K562 (cell line): ENCODE data around the gene SRPK3. TPM values are rescaled to one million over a fixed set of nuclear protein-coding genes. Genes with fewer than 3 reads are reported as not detected.
A peak's percentile ranks its signal among the peaks of the same experiment; 100 is the strongest.

Experiments used
- ATAC-seq: fragments of 200-7000 bp; cut with Tn5 transposase; 3 replicates; pipeline ENCODE4 v1.9.1; 2020; ENCODE audit warnings: moderate library complexity
- BruUV-seq: library from RNA; stranded (reverse); fragments of 400-500 nt; replicated peaks from 2 replicates; lab custom pipeline; 2021; lab: Mats Ljungman, UMichigan
- CTCF ChIA-PET: fragments of 300-600 bp; formaldehyde crosslinking; extraction: SDS; loops from one replicate; lab custom pipeline; 2021; ENCODE audit warnings: low intra/inter-chr PET ratio; lab: Yijun Ruan, JAX
- POLR2A ChIA-PET: fragments of 300-600, 350-650 bp; sonication (Branson Sonifier 250); formaldehyde crosslinking; extraction: SDS; loops from one replicate; lab custom pipeline; 2021; ENCODE audit warnings: antibody characterized with exemption, inconsistent platforms; lab: Yijun Ruan, JAX
- DNase-seq, 4 experiments: peaks; one replicate each; pipeline versions ENCODE4 v3.0.0 to v3.0.0-alpha.2; 2011 to 2018; ENCODE audit warnings: low spot score in 3 of 4, mixed read lengths in 3 of 4; ENCODE audit errors: extremely low read depth in 1 of 4
- FAIRE-seq: peaks from 2 replicates; lab custom pipeline; 2011; peaks lifted over from hg19 to GRCh38; lab: Jason Lieb, UNC
- H2AFZ ChIP-seq: 2 replicates; pipeline ENCODE4 v1.6.0; 2011; ENCODE audit warnings: low read depth, low read length, control low read depth, inconsistent platforms
- H3K27ac ChIP-seq: fragments of 200-600 bp; 3 replicates; pipeline ENCODE4 v1.8.0; 2011; ENCODE audit warnings: low read depth, mild to moderate bottlenecking, control low read depth, inconsistent platforms, low read length, moderate library complexity, mixed read lengths; ENCODE audit errors: extremely low read depth
- H3K27me3 ChIP-seq, 2 experiments: fragments of 300-600 bp in 1 of 2; 2 replicates in 1 of 2; 3 replicates in 1 of 2; pipeline versions ENCODE4 v1.6.0 to v1.8.0; 2011; ENCODE audit warnings: inconsistent platforms in 2 of 2, low read length in 2 of 2, mild to moderate bottlenecking in 1 of 2, mixed read lengths in 1 of 2, moderate library complexity in 1 of 2; ENCODE audit not compliant: control insufficient read depth in 2 of 2, insufficient read depth in 2 of 2
- H3K36me3 ChIP-seq: fragments of 300-600 bp; 3 replicates; pipeline ENCODE4 v1.8.0; 2011; ENCODE audit warnings: mild to moderate bottlenecking, low read length, inconsistent platforms; ENCODE audit not compliant: control insufficient read depth, insufficient read depth
- H3K4me1 ChIP-seq, 2 experiments: fragments of 200-600 bp in 1 of 2; replicated peaks in 1 of 2; 2 replicates in 1 of 2; 3 replicates in 1 of 2; pipeline versions ENCODE4 v1.5.1 to v1.8.0; 2011; ENCODE audit warnings: inconsistent platforms in 2 of 2, low read length in 2 of 2, mild to moderate bottlenecking in 1 of 2, mixed read lengths in 1 of 2, moderate library complexity in 1 of 2; ENCODE audit not compliant: control insufficient read depth in 2 of 2, insufficient read depth in 2 of 2
- H3K4me2 ChIP-seq: 2 replicates; pipeline ENCODE4 v1.6.1; 2011; ENCODE audit warnings: low read length, control low read depth, inconsistent platforms, mixed read lengths; ENCODE audit not compliant: insufficient read depth
- H3K4me3 ChIP-seq: fragments of 200-600 bp; sonication (generic), shearing (Covaris generic); 2 replicates; pipeline ENCODE4 v1.5.1; 2016; ENCODE audit warnings: control low read depth, inconsistent platforms
- H3K79me2 ChIP-seq: fragments of 200-600 bp; 3 replicates; pipeline ENCODE4 v1.8.0; 2011; ENCODE audit warnings: low read length, inconsistent platforms; ENCODE audit not compliant: control insufficient read depth, insufficient read depth
- H3K9ac ChIP-seq, 2 experiments: 2 replicates each; pipeline versions ENCODE4 v1.6.0 to v1.6.1; 2011; ENCODE audit warnings: low read depth in 2 of 2, low read length in 2 of 2, control low read depth in 1 of 2, inconsistent platforms in 1 of 2, mild to moderate bottlenecking in 1 of 2, mixed read lengths in 1 of 2; ENCODE audit not compliant: insufficient read depth in 1 of 2
- H3K9me1 ChIP-seq: one replicate; pipeline ENCODE4 v1.6.0; 2011; ENCODE audit warnings: inconsistent platforms, mild to moderate bottlenecking, low read length, moderate library complexity; ENCODE audit not compliant: control insufficient read depth, insufficient read depth
- H3K9me3 ChIP-seq: replicated peaks from 2 replicates; pipeline ENCODE4 v1.5.1; 2011; ENCODE audit warnings: low read depth, low read length, inconsistent platforms; ENCODE audit not compliant: control insufficient read depth, insufficient read depth
- H4K20me1 ChIP-seq: replicated peaks from 2 replicates; pipeline ENCODE4 v1.6.1; 2011; ENCODE audit warnings: low read length, inconsistent platforms, mixed read lengths; ENCODE audit not compliant: control insufficient read depth, insufficient read depth
- FOSL1 ChIP-seq: fragments of 200-800 bp; sonication (Bioruptor generic); conservative IDR thresholded peaks from 2 replicates; pipeline ENCODE4 v1.6.1; 2016; ENCODE audit warnings: missing genetic modification characterization, missing compliant biosample characterization
- GMEB1 ChIP-seq: fragments of 250-450 bp; sonication (Bioruptor Pico); IDR thresholded peaks from 2 replicates; pipeline ENCODE4 v1.4.0; 2020; ENCODE audit warnings: mild to moderate bottlenecking
- PKNOX1 ChIP-seq: fragments of 450-650 bp; IDR thresholded peaks from 2 replicates; pipeline ENCODE4 v1.6.1; 2016
- POLR2A ChIP-seq: fragments of 450-650 bp; conservative IDR thresholded peaks from 2 replicates; pipeline ENCODE4 v1.6.1; 2016
- POLR2G ChIP-seq: fragments of 200-400 bp; formaldehyde crosslinking; IDR thresholded peaks from 2 replicates; pipeline ENCODE4 v1.6.1; 2017; ENCODE audit warnings: low read depth, mild to moderate bottlenecking, antibody characterized with exemption, low read length, moderate library complexity
- RAD21 ChIP-seq, 2 experiments: fragments of 250-450 bp in 1 of 2; fragments of 450-650 bp in 1 of 2; sonication (Bioruptor Pico) in 1 of 2; formaldehyde crosslinking in 1 of 2; IDR thresholded peaks in 1 of 2; conservative IDR thresholded peaks in 1 of 2; 2 replicates each; pipeline versions ENCODE4 v1.4.0 to v1.8.0; 2020 to 2022; ENCODE audit warnings: mild to moderate bottlenecking in 2 of 2, moderate library complexity in 1 of 2
- STAT5B ChIP-seq: fragments of 250-450 bp; sonication (Bioruptor Pico); IDR thresholded peaks from 2 replicates; pipeline ENCODE4 v1.8.0; 2021; ENCODE audit warnings: mild to moderate bottlenecking, inconsistent platforms
- USF2 ChIP-seq: sonication (generic); formaldehyde crosslinking; IDR thresholded peaks from 2 replicates; pipeline ENCODE4 v1.5.0; 2020; ENCODE audit warnings: missing genetic modification reagents
- ZNF785 ChIP-seq: fragments of 250-450 bp; sonication (Bioruptor Pico); IDR thresholded peaks from 2 replicates; pipeline ENCODE4 v1.4.0; 2020; ENCODE audit warnings: mild to moderate bottlenecking
- WGBS: fragments of 100-300 bp; shearing (Covaris generic); methylation state at CpG from one replicate; pipeline ENCODE4 v1.1.6; 2016; ENCODE audit warnings: low coverage, mixed read lengths; ENCODE audit not compliant: insufficient coverage; ENCODE audit errors: missing lambda C conversion rate; 5-methylcytosine and 5-hydroxymethylcytosine counted together
- in situ Hi-C: fragments of 300-500 bp; cut with MboI; formaldehyde crosslinking; loops from 4 replicates; pipeline ENCODE4 v1.15.0; 2018; ENCODE audit warnings: inconsistent platforms, mixed read lengths
- intact Hi-C: fragments of 100-400 bp; cut with micrococcal nuclease; formaldehyde crosslinking; loops from 2 replicates; pipeline ENCODE4 v1.14.2; 2022
- polyA plus RNA-seq, 8 experiments: library from polyadenylated mRNA; depleted of rRNA in 4 of 8; stranded (reverse) in 5 of 8; unstranded in 3 of 8; fragments of >200 nt; fragmentation: Nextera tagmentation in 2 of 8; fragmentation: Illumina TruSeq in 1 of 8; extraction: Ambion mirVana in 2 of 8; extraction: Trizol in 1 of 8; gene quantifications; 2 replicates each; pipeline versions ENCODE4 v1.2.1 to v1.2.3, GENCODE V29; 2011 to 2014; ENCODE audit warnings: inconsistent platforms in 1 of 8, missing spikeins in 1 of 8
- total RNA-seq, 7 experiments: library from RNA; depleted of rRNA in 6 of 7; stranded (reverse); fragments of >200 nt in 6 of 7; fragmentation: Illumina TruSeq in 2 of 7; extraction: Trizol in 2 of 7; gene quantifications; 2 replicates each; pipeline versions ENCODE4 v1.2.1 to v1.2.3, GENCODE V29; 2011 to 2021; ENCODE audit warnings: low replicate concordance in 1 of 7

The SRPK3 gene
- total and polyA plus RNA-seq, 9 of the 15 experiments (the other 6 are each of a cell fraction or from before 2014, with no cell fraction given), result 0.01 to 0.09 (median 0.04) TPM; not detected in 2

DNA sequence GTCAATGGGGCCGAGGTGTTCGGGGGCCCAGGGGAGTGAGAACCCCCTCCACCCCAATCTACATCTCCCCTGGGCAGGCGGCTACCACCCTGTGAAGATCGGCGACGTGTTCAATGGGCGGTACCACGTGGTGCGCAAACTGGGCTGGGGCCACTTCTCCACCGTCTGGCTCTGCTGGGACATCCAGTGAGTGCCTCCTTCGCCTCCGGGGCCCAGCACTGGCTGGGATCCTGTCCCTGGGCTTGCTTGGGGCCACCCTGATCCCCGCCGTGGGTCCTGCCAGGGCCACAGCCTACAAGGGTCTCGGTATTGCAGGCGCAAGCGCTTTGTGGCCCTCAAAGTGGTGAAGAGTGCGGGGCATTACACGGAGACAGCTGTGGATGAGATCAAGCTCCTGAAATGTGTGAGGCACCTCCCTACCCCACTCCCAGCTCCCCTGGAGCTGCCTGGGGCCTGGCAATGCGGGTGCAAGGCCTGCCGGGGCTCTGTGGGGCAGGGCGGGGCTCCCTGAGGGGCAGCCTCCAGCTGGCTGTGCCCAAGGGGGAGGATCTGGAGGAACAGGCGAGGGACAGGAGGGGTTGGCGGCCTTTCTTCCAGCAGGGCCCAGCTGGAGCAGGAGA, 697 bp downstream of the SRPK3 start:
- in situ Hi-C loops, result no loop called here
- Histone ChIP-seq H3K4me2 (no peak overlapping the region), H3K4me3 (no peak overlapping the region), H3K9me1 (peaks cover 6% of the 10 kb centered on the region), H3K27me3 (no peaks in the 10 kb centered on the region), H2AFZ (no peak overlapping the region), H3K4me1 (peaks cover 8 to 77% of the 10 kb centered on the region in 2 experiments; a peak in 4 of 5 replicates), H4K20me1 (no peaks in the 10 kb centered on the region), H3K9me3 (no peaks in the 10 kb centered on the region), H3K36me3 (peaks cover 23% of the 10 kb centered on the region; the same call in 1 of the 3 replicates), H3K79me2 (no peaks in the 10 kb centered on the region), H3K9ac (no peak overlapping the region; a peak in 1 of 4 replicates), H3K27ac (no peak overlapping the region)
- FAIRE-seq (no peak), DNase-seq (no peak), ATAC-seq (no peak)
- CTCF ChIA-PET, result no interaction called here
- TF ChIP-seq POLR2A, result 0 out of 2 replicates have a peak, but pooled peaks have one; percentile 14
- peak; percentile 50 for TF ChIP-seq POLR2G
- TF ChIP-seq RAD21 (CRISPR knock-in tag; conservative IDR thresholded peaks at IDR 0.05 in 1 of 2, IDR thresholded peaks at IDR 0.05 in 1 of 2), result no peak
- WGBS, result 77% methylated on average over 6 of the region's 24 CpGs
- BruUV-seq, result no TSS peak
- intact Hi-C loops, result no loop called here
- POLR2A ChIA-PET, result interaction anchor here (0.6 to 1.2 kb wide), 2 partner anchors 54 to 147 kb away, joined by 3 read pairs; no protein-coding TSS in a partner anchor

DNA sequence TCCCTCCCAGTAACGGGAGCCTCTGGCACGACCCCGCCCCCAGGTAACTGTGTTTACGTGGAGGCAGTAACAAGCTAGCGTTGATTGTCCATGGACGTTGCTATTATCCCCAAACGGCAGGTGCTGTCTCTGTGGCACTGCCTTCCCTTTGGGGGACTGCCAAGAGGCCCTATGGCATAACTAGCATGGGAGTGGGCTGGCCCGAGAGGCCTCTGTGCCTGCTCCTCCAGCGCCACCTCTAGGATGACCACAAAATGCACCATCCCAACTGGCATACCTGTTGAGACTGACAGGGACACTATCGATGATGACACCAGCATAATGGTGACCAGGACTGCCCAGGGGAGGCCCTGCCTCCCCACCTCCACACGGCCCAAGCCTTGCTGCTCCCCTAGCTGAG, 1.5 kb downstream of the SRPK3 start:
- in situ Hi-C loops, result no loop called here
- peak in 1 of 4 experiments; percentile 20 for DNase-seq
- Histone ChIP-seq H3K4me1 (peaks cover 1 to 69% of the 10 kb centered on the region in 2 experiments; a peak in 3 of 5 replicates), H3K9me3 (no peaks in the 10 kb centered on the region), H3K9ac (no peak overlapping the region; a peak in 1 of 4 replicates), H3K27me3 (no peaks in the 10 kb centered on the region), H3K36me3 (peaks cover 30% of the 10 kb centered on the region; the same call in 2 of the 3 replicates), H3K79me2 (no peaks in the 10 kb centered on the region), H3K4me2 (no peak overlapping the region), H2AFZ (no peak overlapping the region), H3K27ac (no peak overlapping the region), H4K20me1 (no peaks in the 10 kb centered on the region), H3K9me1 (peaks cover 2% of the 10 kb centered on the region), H3K4me3 (no peak overlapping the region)
- intact Hi-C loops, result no loop called here
- FAIRE-seq, result no peak
- ChIA-PET POLR2A (interaction anchor here (1.2 kb wide), 1 partner anchor 146 kb away, joined by 3 read pairs; no protein-coding TSS in a partner anchor), CTCF (no interaction called here)
- no TSS peak for BruUV-seq
- ATAC-seq, result peak; percentile 47
- WGBS, result 79% methylated on average over 3 of the region's 11 CpGs
- TF ChIP-seq PKNOX1 (peak; percentile 15; the same call in 1 of the 2 replicates), USF2 (CRISPR knock-in tag) (no peak), FOSL1 (tag) (no peak), GMEB1 (CRISPR knock-in tag) (no peak), ZNF785 (CRISPR knock-in tag) (no peak), STAT5B (no peak)
